IMR-90 (cell line): Measurements from ENCODE around the gene DIO1. TPM values are rescaled to one million over a fixed set of nuclear protein-coding genes. Genes with fewer than 3 reads are reported as not detected.

Experiments
- ATAC-seq: fragments of 200-7000 bp; cut with Tn5 transposase; 2 replicates; pipeline ENCODE4 v1.9.1; 2020; ENCODE audit warnings: low read depth, mild to moderate bottlenecking, moderate library complexity
- BruUV-seq: library from RNA; stranded (reverse); fragments of 400-500 nt; replicated peaks from 2 replicates; lab custom pipeline; 2021; lab: Mats Ljungman, UMichigan
- CTCF ChIA-PET: fragments of 300-600 bp; formaldehyde crosslinking; extraction: SDS; loops from one replicate; lab custom pipeline; 2021; ENCODE audit warnings: antibody characterized with exemption; lab: Yijun Ruan, JAX
- POLR2A ChIA-PET: fragments of 300-600 bp; sonication (Branson Sonifier 250); formaldehyde crosslinking; loops from one replicate; lab custom pipeline; 2022; ENCODE audit warnings: antibody characterized with exemption; ENCODE audit not compliant: unreplicated experiment; lab: Charles Lee
- DNase-seq: peaks from one replicate; pipeline ENCODE4 v3.0.0; 2013
- H2AFZ ChIP-seq: replicated peaks from 2 replicates; pipeline ENCODE3; 2013; ENCODE audit warnings: low read length, mild to moderate bottlenecking; ENCODE audit not compliant: poor library complexity
- H2AK5ac ChIP-seq: 2 replicates; pipeline ENCODE4 v1.6.1; 2013; ENCODE audit warnings: low read depth, low read length, inconsistent platforms
- H2AK9ac ChIP-seq: replicated peaks from 2 replicates; pipeline ENCODE3; 2013; ENCODE audit warnings: mild to moderate bottlenecking, low read depth, low read length, moderate library complexity; ENCODE audit not compliant: poor library complexity
- H2BK120ac ChIP-seq: 2 replicates; pipeline ENCODE4 v1.6.1; 2013; ENCODE audit warnings: low read depth, low read length, inconsistent platforms
- H2BK15ac ChIP-seq: 3 replicates; pipeline ENCODE4 v1.6.1; 2013; ENCODE audit warnings: low read depth, low read length, inconsistent platforms
- H2BK20ac ChIP-seq: 2 replicates; pipeline ENCODE4 v1.6.1; 2013; ENCODE audit warnings: low read depth, mild to moderate bottlenecking, inconsistent platforms, low read length, moderate library complexity
- H2BK5ac ChIP-seq: 2 replicates; pipeline ENCODE4 v1.6.1; 2013; ENCODE audit warnings: mild to moderate bottlenecking, low read depth, low read length, inconsistent platforms; ENCODE audit not compliant: poor library complexity, severe bottlenecking
- H3K14ac ChIP-seq: replicated peaks from 2 replicates; pipeline ENCODE4 v1.6.1; 2013; ENCODE audit warnings: low read depth, low read length, inconsistent platforms
- H3K18ac ChIP-seq: 2 replicates; pipeline ENCODE4 v1.6.1; 2013; ENCODE audit warnings: low read depth, low read length, control low read depth
- H3K23ac ChIP-seq: 2 replicates; pipeline ENCODE4 v1.6.1; 2013; ENCODE audit warnings: low read depth, low read length, inconsistent platforms
- H3K27ac ChIP-seq: 2 replicates; pipeline ENCODE4 v1.5.1; 2013; ENCODE audit warnings: mild to moderate bottlenecking, control low read depth, low read length; ENCODE audit not compliant: insufficient read depth
- H3K27me3 ChIP-seq: 2 replicates; pipeline ENCODE4 v1.6.1; 2013; ENCODE audit warnings: low read length; ENCODE audit not compliant: control insufficient read depth, insufficient read depth
- H3K36me3 ChIP-seq: 2 replicates; pipeline ENCODE4 v1.6.1; 2013; ENCODE audit warnings: low read length, mixed read lengths; ENCODE audit not compliant: control insufficient read depth, insufficient read depth
- H3K4ac ChIP-seq: 2 replicates; pipeline ENCODE4 v1.6.1; 2013; ENCODE audit warnings: low read depth, low read length, inconsistent platforms
- H3K4me1 ChIP-seq: 2 replicates; pipeline ENCODE4 v1.6.1; 2013; ENCODE audit warnings: low read length, mixed read lengths; ENCODE audit not compliant: control insufficient read depth, insufficient read depth
- H3K4me2 ChIP-seq: 2 replicates; pipeline ENCODE4 v1.6.1; 2013; ENCODE audit warnings: low read depth, mild to moderate bottlenecking, control low read depth, low read length, moderate library complexity
- H3K4me3 ChIP-seq: 2 replicates; pipeline ENCODE4 v1.5.1; 2013; ENCODE audit warnings: low read depth, mild to moderate bottlenecking, control low read depth, low read length, moderate library complexity; ENCODE audit not compliant: insufficient read depth
- H3K56ac ChIP-seq: 2 replicates; pipeline ENCODE4 v1.6.1; 2013; ENCODE audit warnings: low read length, inconsistent platforms; ENCODE audit not compliant: insufficient read depth; ENCODE audit errors: extremely low read depth
- H3K79me1 ChIP-seq, 2 experiments: 2 replicates each; pipeline ENCODE4 v1.6.1; 2013; ENCODE audit warnings: low read length in 2 of 2, inconsistent platforms in 1 of 2, low read depth in 1 of 2
- H3K9ac ChIP-seq: 2 replicates; pipeline ENCODE4 v1.6.1; 2013; ENCODE audit warnings: low read depth, low read length, control low read depth
- H3K9me1 ChIP-seq: 2 replicates; pipeline ENCODE4 v1.6.1; 2013; ENCODE audit warnings: low read length, inconsistent platforms; ENCODE audit not compliant: insufficient read depth
- H3K9me3 ChIP-seq: 2 replicates; pipeline ENCODE4 v1.6.1; 2013; ENCODE audit warnings: low read length; ENCODE audit not compliant: control insufficient read depth, insufficient read depth
- H4K20me1 ChIP-seq: 2 replicates; pipeline ENCODE4 v1.6.1; 2013; ENCODE audit warnings: low read length, inconsistent platforms; ENCODE audit not compliant: insufficient read depth
- H4K5ac ChIP-seq: 2 replicates; pipeline ENCODE4 v1.6.1; 2013; ENCODE audit warnings: mild to moderate bottlenecking, low read depth, low read length, control low read depth
- H4K8ac ChIP-seq, 2 experiments: 2 replicates each; pipeline ENCODE4 v1.6.1; 2013; ENCODE audit warnings: low read depth in 2 of 2, low read length in 2 of 2, control low read depth in 1 of 2, inconsistent platforms in 1 of 2
- H4K91ac ChIP-seq: 2 replicates; pipeline ENCODE4 v1.6.1; 2013; ENCODE audit warnings: low read depth, low read length, inconsistent platforms; ENCODE audit not compliant: insufficient read depth
- CEBPB ChIP-seq: IDR thresholded peaks from 2 replicates; pipeline ENCODE4 v1.6.1; 2012; ENCODE audit warnings: low read depth, low read length, improper control_type of control experiment
- SMC3 ChIP-seq: fragments of 150-350 bp; IDR thresholded peaks from 2 replicates; pipeline ENCODE4 v1.6.1; 2016; ENCODE audit warnings: low read depth, mild to moderate bottlenecking, antibody characterized with exemption, low read length, moderate library complexity
- USF2 ChIP-seq: fragments of 150-350 bp; IDR thresholded peaks from 2 replicates; pipeline ENCODE4 v1.6.1; 2017; ENCODE audit warnings: mild to moderate bottlenecking, antibody characterized with exemption, low read length, low read depth
- WGBS, 2 experiments: methylation state at CpG; one replicate each; pipeline versions ENCODE4 v1.1.5 to v1.1.7; 2013; ENCODE audit warnings: missing lambda C conversion rate in 2 of 2; ENCODE audit not compliant: insufficient read length in 1 of 2; ENCODE audit errors: extremely low coverage in 2 of 2; 5-methylcytosine and 5-hydroxymethylcytosine counted together
- dilution Hi-C: fragments of 300-500 bp; cut with HindIII; formaldehyde crosslinking; loops from one replicate; pipeline ENCODE4 v1.14.3; 2018; ENCODE audit warnings: low sequenced_read_pairs; ENCODE audit not compliant: unreplicated experiment
- in situ Hi-C: fragments of 300-500 bp; cut with MboI; formaldehyde crosslinking; loops from 3 replicates; pipeline ENCODE4 v1.14.3; 2019; ENCODE audit warnings: low sequenced_read_pairs, inconsistent platforms, mixed read lengths
- intact Hi-C: fragments of 100-400 bp; cut with micrococcal nuclease; formaldehyde crosslinking; loops from 2 replicates; pipeline ENCODE4 v1.10.0; 2022
- polyA plus RNA-seq, 3 experiments: library from polyadenylated mRNA; depleted of rRNA; stranded (reverse); fragments of >200 nt; gene quantifications; 2 replicates each; pipeline ENCODE4 v1.2.3, GENCODE V29; 2012; ENCODE audit warnings: low replicate concordance in 1 of 3
- total RNA-seq: library from RNA; depleted of rRNA; stranded (reverse); fragments of >200 nt; gene quantifications from 2 replicates; pipeline ENCODE4 v1.2.3, GENCODE V29; 2012

DIO1 gene
- total and polyA plus RNA-seq, 2 of the 4 experiments (the other 2 are of a cell fraction) = not detected

GRCh38 chr1:53909946-53910345 is 16.0 kb downstream of the DIO1 start:
- Histone ChIP-seq H3K79me1 (no peaks in the 10 kb centered on the region), H4K8ac (peak overlapping the region in 1 of 2 experiments; percentile 17; a peak in 1 of 4 replicates), H3K18ac (peak overlapping the region; percentile 9; the same call in 1 of the 2 replicates), H3K56ac (no peak overlapping the region), H3K36me3 (peaks cover 7% of the 10 kb centered on the region), H2BK120ac (no peak overlapping the region), H2BK5ac (no peak overlapping the region), H4K91ac (no peak overlapping the region), H2AFZ (no peak overlapping the region), H2AK5ac (no peak overlapping the region), H3K27me3 (no peaks in the 10 kb centered on the region), H3K14ac (no peak overlapping the region), H3K23ac (0 out of 2 replicates have a peak overlapping the region, but pooled peaks have one; percentile 7), H3K9me1 (peaks cover 3% of the 10 kb centered on the region; the same call in 1 of the 2 replicates), H2AK9ac (no peak overlapping the region), H3K4me1 (peaks cover 6% of the 10 kb centered on the region), H3K4ac (peak overlapping the region; percentile 40), H3K9me3 (no peaks in the 10 kb centered on the region), H4K5ac (0 out of 2 replicates have a peak overlapping the region, but pooled peaks have one; percentile 25), H3K9ac (no peak overlapping the region), H4K20me1 (no peaks in the 10 kb centered on the region), H3K4me3 (no peak overlapping the region), H3K4me2 (no peak overlapping the region), H2BK15ac (no peak overlapping the region), H3K27ac (peak overlapping the region; percentile 53; the same call in 1 of the 2 replicates), H2BK20ac (no peak overlapping the region)
- DNase-seq (peak; percentile 21), ATAC-seq (peak; percentile 88)
- BruUV-seq = no TSS peak
- TF ChIP-seq USF2 (no peak), SMC3 (no peak), CEBPB (peak; percentile 57)
- CTCF ChIA-PET = no interaction called here
- intact Hi-C loops (no loop called here), dilution Hi-C loops (no loop called here), in situ Hi-C loops (no loop called here)
- POLR2A ChIA-PET = no interaction called here
- WGBS, 2 experiments = 70% methylated on average over 2 of the region's 3 CpGs; no CpG with 5 or more reads in 1 of the 2 experiments
